ENCODE measurements around the gene CDS2. TPM values are rescaled to one million over a fixed set of nuclear protein-coding genes. Genes with fewer than 3 reads are reported as not detected.

Gene CDS2
- total RNA-seq, 4 donors from 2014 or later, result 26.9 to 60.1 (median 30.3) TPM

DNA sequence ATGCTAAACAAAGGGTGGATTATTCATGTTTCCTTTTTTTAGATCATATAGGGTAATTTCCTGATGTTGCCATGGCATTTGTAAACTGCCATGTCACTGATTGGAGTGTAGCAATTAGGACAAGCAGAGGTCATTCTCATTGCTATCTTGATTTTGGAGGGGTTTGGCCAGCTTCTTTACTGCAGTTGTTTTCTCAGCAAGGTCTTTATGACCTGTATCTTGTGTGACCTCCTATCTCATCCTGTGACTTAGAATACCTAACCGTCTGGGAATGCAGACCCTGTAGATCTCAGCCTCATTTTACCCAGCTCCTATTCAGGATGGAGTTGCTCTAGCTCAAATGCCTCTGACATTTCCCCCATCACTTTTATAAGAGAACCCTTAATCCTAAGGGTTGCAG is 53.6 kb downstream of the CDS2 start:
- Histone ChIP-seq H3K4me3 (no peak overlapping the region), H3K4me1 (peaks cover 0 to 11% (median 2%) of the 10 kb centered on the region in 4 donors), H3K36me3 (peaks cover 0 to 46% (median 2%) of the 10 kb centered on the region in 4 donors), H3K9me3 (no peaks in the 10 kb centered on the region), H3K27me3 (no peaks in the 10 kb centered on the region), H3K27ac (peak overlapping the region in 1 of 4 donors; percentile 36)
- TF ChIP-seq, protein P1, sequence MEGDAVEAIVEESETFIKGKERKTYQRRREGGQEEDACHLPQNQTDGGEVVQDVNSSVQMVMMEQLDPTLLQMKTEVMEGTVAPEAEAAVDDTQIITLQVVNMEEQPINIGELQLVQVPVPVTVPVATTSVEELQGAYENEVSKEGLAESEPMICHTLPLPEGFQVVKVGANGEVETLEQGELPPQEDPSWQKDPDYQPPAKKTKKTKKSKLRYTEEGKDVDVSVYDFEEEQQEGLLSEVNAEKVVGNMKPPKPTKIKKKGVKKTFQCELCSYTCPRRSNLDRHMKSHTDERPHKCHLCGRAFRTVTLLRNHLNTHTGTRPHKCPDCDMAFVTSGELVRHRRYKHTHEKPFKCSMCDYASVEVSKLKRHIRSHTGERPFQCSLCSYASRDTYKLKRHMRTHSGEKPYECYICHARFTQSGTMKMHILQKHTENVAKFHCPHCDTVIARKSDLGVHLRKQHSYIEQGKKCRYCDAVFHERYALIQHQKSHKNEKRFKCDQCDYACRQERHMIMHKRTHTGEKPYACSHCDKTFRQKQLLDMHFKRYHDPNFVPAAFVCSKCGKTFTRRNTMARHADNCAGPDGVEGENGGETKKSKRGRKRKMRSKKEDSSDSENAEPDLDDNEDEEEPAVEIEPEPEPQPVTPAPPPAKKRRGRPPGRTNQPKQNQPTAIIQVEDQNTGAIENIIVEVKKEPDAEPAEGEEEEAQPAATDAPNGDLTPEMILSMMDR (IDR thresholded peaks at IDR 0.05), result no peak
- TF ChIP-seq POLR2A (IDR thresholded peaks at IDR 0.05) (no peak), EP300 (IDR thresholded peaks at IDR 0.05; ENCODE audit: low read depth) (no peak), POLR2AphosphoS5 (IDR thresholded peaks at IDR 0.05) (no peak)
- DNase-seq, result no peak
- intact Hi-C loops (cut with DNase I; ENCODE audit: low total_unique reads) (no loop called here), in situ Hi-C loops (cut with MboI; ENCODE audit: low pct_ligation_motif_present in 1 of 4, low pct_unique_long_range_greater_than_20kb in 1 of 4, low sequenced_read_pairs in 3 of 4) (loop anchor here in 3 of 4 donors (10.0 kb wide), 2 partner anchors 46 to 56 kb away; partner anchors contain the start of gene CDS2 (in 1 of the 3))
- 33 to 39% methylated on average over 1 of the region's 1 CpG for WGBS, 2 donors (ENCODE audit: low coverage in 1 of 2)

DNA sequence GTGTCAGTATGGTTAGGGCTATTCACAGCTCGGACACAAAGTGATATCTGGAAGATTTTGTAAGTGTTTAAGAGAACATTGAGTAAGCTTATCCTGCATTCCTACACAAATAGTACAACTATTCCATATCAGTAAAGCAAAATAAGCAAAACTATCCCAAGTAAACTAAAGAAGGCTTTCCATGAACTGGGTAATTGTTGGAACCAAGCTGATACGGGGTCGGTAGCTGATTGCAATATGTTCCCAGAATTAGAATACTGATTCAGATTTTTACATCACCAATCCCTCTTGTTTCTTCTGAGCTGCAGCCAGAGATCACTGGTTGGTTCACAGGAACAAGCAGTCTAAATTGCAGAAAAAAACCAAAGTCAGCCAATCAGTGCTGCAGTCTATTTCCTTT is 54.1 kb downstream of the CDS2 start:
- in situ Hi-C loops (cut with MboI; ENCODE audit: low pct_ligation_motif_present in 1 of 4, low pct_unique_long_range_greater_than_20kb in 1 of 4, low sequenced_read_pairs in 3 of 4), result loop anchor here in 3 of 4 donors (10.0 kb wide), 2 partner anchors 46 to 56 kb away; partner anchors contain the start of gene CDS2 (in 1 of the 3)
- intact Hi-C loops (cut with DNase I; ENCODE audit: low total_unique reads), result no loop called here
- Histone ChIP-seq H3K36me3 (peaks cover 0 to 46% (median 2%) of the 10 kb centered on the region in 4 donors), H3K4me1 (peaks cover 0 to 11% (median 2%) of the 10 kb centered on the region in 4 donors), H3K27me3 (no peaks in the 10 kb centered on the region), H3K9me3 (no peaks in the 10 kb centered on the region), H3K27ac (peak overlapping the region; percentile 23 to 38 (median 36)), H3K4me3 (no peak overlapping the region)
- TF ChIP-seq, protein P1 (IDR thresholded peaks at IDR 0.05), result no peak
- TF ChIP-seq POLR2A (IDR thresholded peaks at IDR 0.05) (no peak), EP300 (IDR thresholded peaks at IDR 0.05; ENCODE audit: low read depth) (no peak), POLR2AphosphoS5 (IDR thresholded peaks at IDR 0.05) (no peak)
- DNase-seq, result no peak
- WGBS, 2 donors (ENCODE audit: low coverage in 1 of 2), result 47 to 70% methylated on average over 2 to 3 of the region's 3 CpGs

DNA sequence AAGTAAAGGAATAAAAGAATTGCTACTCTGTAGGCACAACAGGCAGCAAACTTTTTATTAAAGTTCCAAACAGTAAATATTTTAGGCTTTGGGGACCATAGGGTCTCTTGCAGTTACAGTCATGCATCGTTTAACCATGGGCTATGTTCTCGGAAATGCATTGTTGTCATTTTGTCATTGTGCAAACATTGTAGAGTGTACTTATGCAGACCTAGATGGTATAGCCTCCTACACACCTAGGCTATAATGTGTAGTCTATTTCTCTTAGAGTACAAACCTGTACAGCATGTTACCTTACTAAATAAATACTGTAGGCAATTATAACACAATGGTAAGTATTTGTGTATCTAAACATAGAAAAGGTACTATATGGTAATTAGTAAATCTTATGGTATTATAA is 54.7 kb downstream of the CDS2 start:
- Histone ChIP-seq H3K4me3 (no peak overlapping the region), H3K27ac (peak overlapping the region; percentile 23 to 38 (median 36))
- in situ Hi-C loops (cut with MboI; ENCODE audit: low pct_ligation_motif_present in 1 of 4, low pct_unique_long_range_greater_than_20kb in 1 of 4, low sequenced_read_pairs in 3 of 4), result loop anchor here in 3 of 4 donors (10.0 kb wide), 2 partner anchors 47 to 57 kb away; partner anchors contain the start of gene CDS2 (in 1 of the 3)

DNA sequence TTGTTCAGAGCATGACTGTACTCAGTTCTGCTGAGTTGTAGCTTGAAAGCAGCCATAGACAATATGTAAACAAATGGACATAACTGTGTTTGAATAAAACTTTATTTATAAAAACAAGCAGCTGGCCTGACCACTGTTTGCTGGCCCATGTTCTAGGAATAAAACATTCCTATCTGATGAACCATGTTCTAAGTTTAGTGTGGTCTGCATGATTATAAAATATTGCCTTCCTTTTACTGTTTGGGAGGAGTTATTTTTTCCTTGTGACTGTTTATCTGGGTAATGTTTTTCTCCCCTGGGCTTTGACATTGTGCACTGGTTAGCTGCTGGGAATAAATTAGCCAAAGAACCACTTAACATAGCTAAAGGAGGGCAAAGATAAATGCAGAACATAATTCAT is 55.1 kb downstream of the CDS2 start:
- H3K36me3 ChIP-seq, result peaks cover 0 to 46% (median 6%) of the 10 kb centered on the region in 4 donors
- intact Hi-C loops (cut with DNase I; ENCODE audit: low total_unique reads), result no loop called here
- H3K4me1 ChIP-seq, result peaks cover 0 to 11% (median 2%) of the 10 kb centered on the region in 4 donors
- no peaks in the 10 kb centered on the region for H3K27me3 ChIP-seq
- in situ Hi-C loops (cut with MboI; ENCODE audit: low pct_ligation_motif_present in 1 of 4, low pct_unique_long_range_greater_than_20kb in 1 of 4, low sequenced_read_pairs in 3 of 4), result loop anchor here in 3 of 4 donors (10.0 kb wide), 2 partner anchors 47 to 57 kb away; partner anchors contain the start of gene CDS2 (in 1 of the 3)
- DNase-seq, result no peak
- TF ChIP-seq, protein P1 (IDR thresholded peaks at IDR 0.05), result no peak
- TF ChIP-seq POLR2AphosphoS5 (IDR thresholded peaks at IDR 0.05) (no peak), EP300 (IDR thresholded peaks at IDR 0.05; ENCODE audit: low read depth) (no peak), POLR2A (IDR thresholded peaks at IDR 0.05) (no peak)
- H3K9me3 ChIP-seq, result no peaks in the 10 kb centered on the region
- H3K4me3 ChIP-seq, result no peak overlapping the region
- peak overlapping the region; percentile 23 to 38 (median 36) for H3K27ac ChIP-seq

More for the DNA sequence above, 54.7 kb downstream of the CDS2 start:
- H3K9me3 ChIP-seq, result no peaks in the 10 kb centered on the region
- peaks cover 0 to 11% (median 2%) of the 10 kb centered on the region in 4 donors for H3K4me1 ChIP-seq
- no peaks in the 10 kb centered on the region for H3K27me3 ChIP-seq
- 50 to 54% methylated on average over 2 of the region's 2 CpGs for WGBS, 2 donors (ENCODE audit: low coverage in 1 of 2)
- peaks cover 0 to 46% (median 4%) of the 10 kb centered on the region in 4 donors for H3K36me3 ChIP-seq
- intact Hi-C loops (cut with DNase I; ENCODE audit: low total_unique reads), result no loop called here
- no peak for DNase-seq
- no peak for TF ChIP-seq EP300 (IDR thresholded peaks at IDR 0.05; ENCODE audit: low read depth)
- TF ChIP-seq POLR2A (IDR thresholded peaks at IDR 0.05), result no peak
- TF ChIP-seq POLR2AphosphoS5 (IDR thresholded peaks at IDR 0.05), result no peak
- TF ChIP-seq, protein P1 (IDR thresholded peaks at IDR 0.05), result no peak
